RWPE1 (cell line): ENCODE data around the gene FOXN4.

Experiments
- CTCF ChIA-PET: fragments of 350-600 bp; sonication (Branson Sonifier 250); formaldehyde crosslinking; extraction: SDS; loops from one replicate; lab custom pipeline; 2021; lab: Yijun Ruan, JAX
- POLR2A ChIA-PET: fragments of 400-600 bp; formaldehyde crosslinking; extraction: SDS; loops from one replicate; lab custom pipeline; 2020; ENCODE audit warnings: antibody characterized with exemption; ENCODE audit not compliant: low non-redundant PET; lab: Yijun Ruan, JAX
- DNase-seq: peaks from one replicate; pipeline ENCODE4 v3.0.0; 2012; ENCODE audit warnings: low spot score
- H3K27ac ChIP-seq: fragments of 450-650 bp; 2 replicates; pipeline ENCODE4 v1.5.1; 2017
- TF ChIP-seq, protein P1 (sequence below): fragments of 450-650 bp; conservative IDR thresholded peaks from 2 replicates; pipeline ENCODE4 v1.5.1; 2017; ENCODE audit warnings: low read depth, mild to moderate bottlenecking

The FOXN4 gene

DNA sequence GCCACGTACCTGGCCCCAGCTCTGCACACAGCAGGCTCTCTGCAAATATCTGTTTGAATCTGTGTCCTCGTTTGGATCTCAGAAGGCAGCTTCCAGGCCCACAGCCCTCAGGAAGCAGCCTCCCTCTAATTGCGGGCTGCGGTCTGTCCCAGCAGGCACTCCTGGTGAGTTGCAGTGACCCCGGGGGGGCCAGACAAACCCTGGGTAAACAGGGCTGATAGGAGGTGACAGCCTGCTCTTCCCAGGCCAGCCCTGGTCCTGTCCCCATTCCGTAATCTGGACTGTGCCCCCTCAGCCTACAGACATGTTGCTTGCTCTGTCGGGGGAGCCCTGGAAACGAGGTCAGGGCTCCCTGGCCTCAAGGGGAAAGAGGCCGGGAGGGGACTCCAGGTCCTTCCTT is 2.0 kb downstream of the FOXN4 start:
- no peak for DNase-seq
- no peak overlapping the region for H3K27ac ChIP-seq
- TF ChIP-seq, protein P1, sequence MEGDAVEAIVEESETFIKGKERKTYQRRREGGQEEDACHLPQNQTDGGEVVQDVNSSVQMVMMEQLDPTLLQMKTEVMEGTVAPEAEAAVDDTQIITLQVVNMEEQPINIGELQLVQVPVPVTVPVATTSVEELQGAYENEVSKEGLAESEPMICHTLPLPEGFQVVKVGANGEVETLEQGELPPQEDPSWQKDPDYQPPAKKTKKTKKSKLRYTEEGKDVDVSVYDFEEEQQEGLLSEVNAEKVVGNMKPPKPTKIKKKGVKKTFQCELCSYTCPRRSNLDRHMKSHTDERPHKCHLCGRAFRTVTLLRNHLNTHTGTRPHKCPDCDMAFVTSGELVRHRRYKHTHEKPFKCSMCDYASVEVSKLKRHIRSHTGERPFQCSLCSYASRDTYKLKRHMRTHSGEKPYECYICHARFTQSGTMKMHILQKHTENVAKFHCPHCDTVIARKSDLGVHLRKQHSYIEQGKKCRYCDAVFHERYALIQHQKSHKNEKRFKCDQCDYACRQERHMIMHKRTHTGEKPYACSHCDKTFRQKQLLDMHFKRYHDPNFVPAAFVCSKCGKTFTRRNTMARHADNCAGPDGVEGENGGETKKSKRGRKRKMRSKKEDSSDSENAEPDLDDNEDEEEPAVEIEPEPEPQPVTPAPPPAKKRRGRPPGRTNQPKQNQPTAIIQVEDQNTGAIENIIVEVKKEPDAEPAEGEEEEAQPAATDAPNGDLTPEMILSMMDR, result no peak
- ChIA-PET POLR2A (no interaction called here), CTCF (no interaction called here)

DNA sequence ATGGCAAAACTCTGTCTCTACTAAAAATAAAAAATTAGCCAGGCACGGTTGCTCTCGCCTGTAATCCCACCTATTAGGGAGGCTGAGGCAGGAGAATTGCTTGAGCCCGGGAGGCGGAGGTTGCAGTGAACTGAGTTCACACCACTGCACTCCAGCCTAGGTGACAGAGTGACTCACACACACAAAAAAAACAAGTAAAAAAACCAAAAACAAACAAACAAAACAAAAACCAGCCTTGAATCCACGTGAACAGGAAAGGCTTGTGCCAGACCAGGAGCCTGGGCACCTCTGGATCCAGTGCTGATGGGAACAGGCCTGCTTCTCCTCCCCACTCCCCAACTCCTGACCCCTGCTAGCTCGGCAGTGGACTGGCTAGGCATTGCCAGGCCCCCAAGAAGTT is 3.5 kb downstream of the FOXN4 start:
- H3K27ac ChIP-seq, result no peak overlapping the region
- TF ChIP-seq, protein P1, result no peak
- ChIA-PET CTCF (interaction anchor here (0.6 kb wide), 1 partner anchor 41 kb away, joined by 3 read pairs; no protein-coding TSS in a partner anchor), POLR2A (no interaction called here)
- DNase-seq, result no peak

DNA sequence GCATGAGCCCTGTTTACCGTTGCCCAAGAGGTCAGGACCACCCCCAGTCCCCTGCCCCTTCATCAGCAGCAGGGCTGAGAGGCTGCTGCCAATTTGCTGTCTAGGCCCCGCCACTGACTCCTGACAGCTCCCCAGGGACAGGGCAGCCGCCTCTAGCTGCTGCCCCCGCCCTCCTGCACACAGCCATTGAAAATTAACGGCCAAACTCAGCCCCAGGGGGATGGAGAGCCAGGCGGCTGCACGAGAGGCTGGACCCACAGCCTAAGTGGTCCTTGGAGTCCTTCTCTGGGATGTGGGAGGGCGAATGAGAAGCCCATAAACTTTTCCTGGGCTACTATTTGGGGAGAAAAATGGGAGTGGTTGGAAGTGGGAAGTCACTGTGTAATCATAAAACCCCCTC is 4.6 kb downstream of the FOXN4 start:
- TF ChIP-seq, protein P1, result no peak
- ChIA-PET POLR2A (no interaction called here), CTCF (no interaction called here)
- no peak for DNase-seq
- H3K27ac ChIP-seq, result no peak overlapping the region

DNA sequence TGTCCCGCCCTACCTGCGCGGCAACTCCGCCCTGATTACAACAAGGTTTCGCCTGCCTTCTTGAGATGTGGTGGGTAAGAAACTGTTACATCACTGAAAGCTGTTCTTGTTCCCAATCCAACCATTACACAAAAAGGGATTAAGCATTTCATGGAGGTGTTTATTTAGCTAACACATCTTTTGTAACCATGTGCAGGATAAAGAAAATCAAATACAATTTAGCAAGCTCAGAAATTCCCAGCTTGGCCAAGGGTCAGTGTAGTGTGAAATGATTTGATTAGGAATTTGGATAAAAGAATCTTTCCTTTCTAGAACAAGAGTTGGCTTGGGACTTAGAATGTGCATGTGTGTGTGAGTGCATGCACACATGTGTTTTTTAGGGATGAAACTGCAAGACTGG is 6.3 kb downstream of the FOXN4 start:
- POLR2A ChIA-PET, result no interaction called here

DNA sequence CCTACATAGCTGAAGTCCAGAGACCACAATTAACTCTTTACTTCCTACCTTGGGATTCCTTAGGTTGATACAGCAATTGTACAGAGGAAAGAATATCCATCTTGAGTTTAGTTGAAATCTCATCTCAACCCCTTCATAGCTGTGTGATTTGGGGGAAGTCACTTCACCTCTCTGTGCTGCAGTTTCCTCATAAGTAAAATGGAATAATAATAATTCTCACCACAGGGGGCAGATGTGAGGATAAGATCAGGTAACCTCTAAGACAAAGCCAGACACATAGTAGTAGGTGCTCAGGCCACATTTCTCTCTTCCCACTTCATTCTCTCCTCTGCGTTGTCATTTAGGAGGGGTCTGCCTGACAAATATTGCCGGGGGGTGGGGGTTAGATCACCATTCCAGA is 6.7 kb downstream of the FOXN4 start:
- H3K27ac ChIP-seq, result no peak overlapping the region
- ChIA-PET CTCF (interaction anchor here (0.5 to 2.0 kb wide), 5 partner anchors 13 to 1234 kb away, joined by 3 to 8 read pairs (median 4); no protein-coding TSS in a partner anchor), POLR2A (no interaction called here)
- TF ChIP-seq, protein P1, result no peak; the same call in 1 of the 2 replicates
- DNase-seq, result peak; percentile 28

More for the DNA sequence above, 6.3 kb downstream of the FOXN4 start:
- TF ChIP-seq, protein P1, result no peak
- DNase-seq, result no peak
- CTCF ChIA-PET, result interaction anchor here (0.5 to 2.0 kb wide), 4 partner anchors 13 to 88 kb away, joined by 3 to 8 read pairs (median 4); no protein-coding TSS in a partner anchor
- no peak overlapping the region for H3K27ac ChIP-seq

DNA sequence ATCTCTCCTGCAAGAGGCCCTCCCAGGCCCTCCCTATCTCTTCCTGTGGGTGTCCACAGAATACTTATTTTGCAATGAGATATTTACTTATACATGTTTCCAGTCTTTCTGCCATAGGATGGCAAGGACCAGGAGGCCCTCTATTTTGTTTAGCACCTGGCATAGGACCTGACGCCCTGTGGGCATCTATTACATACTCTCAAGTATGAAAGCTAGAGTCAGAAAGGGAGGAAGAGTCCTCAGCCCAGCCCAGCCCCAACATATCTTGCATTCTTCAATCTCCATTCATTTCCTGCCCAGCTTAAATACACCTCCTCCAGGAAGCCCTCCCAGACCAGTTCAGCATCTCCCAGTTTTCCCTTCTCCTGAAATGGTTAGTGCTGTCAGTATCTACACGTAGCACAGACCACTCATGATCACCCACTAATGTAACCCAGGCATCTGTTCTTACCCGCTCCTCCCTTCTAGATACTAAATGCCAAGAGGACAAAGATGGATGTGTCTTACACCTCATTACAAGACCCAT is 7.4 kb downstream of the FOXN4 start:
- TF ChIP-seq, protein P1, result no peak
- H3K27ac ChIP-seq, result no peak overlapping the region
- ChIA-PET CTCF (interaction anchor here (0.6 to 2.0 kb wide), 5 partner anchors 14 to 1344 kb away, joined by 3 to 8 read pairs (median 3); no protein-coding TSS in a partner anchor), POLR2A (no interaction called here)
- no peak for DNase-seq
